Esophagus (tissue), 2 donors: ENCODE data around the gene CDKAL1. TPM values are rescaled to one million over a fixed set of nuclear protein-coding genes. Genes with fewer than 3 reads are reported as not detected.

Experiments
- H3K27ac ChIP-seq, 2 donors: one replicate each; pipeline ENCODE4 v1.5.1; 2013; ENCODE audit warnings: low read depth in 2 of 2, mild to moderate bottlenecking in 2 of 2, inconsistent platforms in 1 of 2, low read length in 1 of 2, moderate library complexity in 1 of 2
- H3K27me3 ChIP-seq, 2 donors: one replicate each; pipeline ENCODE4 v1.6.1; 2013; ENCODE audit warnings: low read length in 2 of 2, control low read depth in 1 of 2, mild to moderate bottlenecking in 1 of 2; ENCODE audit not compliant: insufficient read depth in 2 of 2, control insufficient read depth in 1 of 2
- H3K36me3 ChIP-seq, 2 donors: one replicate each; pipeline ENCODE4 v1.6.1; 2013; ENCODE audit warnings: low read length in 1 of 2; ENCODE audit not compliant: control insufficient read depth in 2 of 2, insufficient read depth in 2 of 2
- H3K4me1 ChIP-seq, 2 donors: one replicate each; pipeline ENCODE4 v1.6.1; 2013; ENCODE audit warnings: low read length in 1 of 2; ENCODE audit not compliant: control insufficient read depth in 2 of 2, insufficient read depth in 2 of 2
- H3K4me3 ChIP-seq, 2 donors: one replicate each; pipeline ENCODE4 v1.5.1; 2013; ENCODE audit warnings: low read length in 2 of 2, mild to moderate bottlenecking in 2 of 2, low read depth in 1 of 2, moderate library complexity in 1 of 2
- H3K9me3 ChIP-seq, 2 donors: one replicate each; pipeline ENCODE4 v1.6.1; 2013; ENCODE audit warnings: mild to moderate bottlenecking in 2 of 2, low read depth in 1 of 2, low read length in 1 of 2, moderate library complexity in 1 of 2; ENCODE audit not compliant: control insufficient read depth in 2 of 2, insufficient read depth in 1 of 2
- WGBS, 2 donors: extraction: QIAGEN DNeasy Blood & Tissue Kit; methylation state at CpG; one replicate each; pipeline ENCODE4 v1.1.7; 2013; 5-methylcytosine and 5-hydroxymethylcytosine counted together
- polyA plus RNA-seq, 2 donors: library from polyadenylated mRNA; stranded (reverse); fragments of 200-250 nt; gene quantifications; one replicate each; pipeline ENCODE4 v1.2.3, GENCODE V29; 2013
- donor health status: healthy with polysubstance abuse.
- donor health status: Bipolar disorder and iron deficiency.

CDKAL1 gene
- polyA plus RNA-seq, 2 donors = 3.5 TPM

DNA sequence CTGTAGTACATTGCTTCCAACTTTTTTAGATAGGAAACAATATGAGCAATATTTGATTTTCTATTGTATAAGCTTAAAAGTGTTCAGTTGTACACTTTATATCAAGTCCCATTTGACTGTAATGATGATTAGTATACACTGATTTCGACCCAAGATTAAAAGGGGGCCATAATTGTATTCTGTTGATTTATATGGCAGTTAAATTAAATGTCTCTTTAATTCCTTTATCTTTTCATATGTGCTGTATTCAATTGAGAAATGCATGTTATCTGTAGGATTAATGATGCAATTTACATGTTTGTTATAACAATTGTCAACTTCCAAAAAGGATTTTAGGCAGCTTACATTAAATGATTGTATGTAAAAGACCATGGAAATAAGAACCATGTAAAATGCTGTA lies 317.5 kb downstream of the CDKAL1 start:
- WGBS, 2 donors = 79 to 80% methylated on average over 1 of the region's 1 CpG

DNA sequence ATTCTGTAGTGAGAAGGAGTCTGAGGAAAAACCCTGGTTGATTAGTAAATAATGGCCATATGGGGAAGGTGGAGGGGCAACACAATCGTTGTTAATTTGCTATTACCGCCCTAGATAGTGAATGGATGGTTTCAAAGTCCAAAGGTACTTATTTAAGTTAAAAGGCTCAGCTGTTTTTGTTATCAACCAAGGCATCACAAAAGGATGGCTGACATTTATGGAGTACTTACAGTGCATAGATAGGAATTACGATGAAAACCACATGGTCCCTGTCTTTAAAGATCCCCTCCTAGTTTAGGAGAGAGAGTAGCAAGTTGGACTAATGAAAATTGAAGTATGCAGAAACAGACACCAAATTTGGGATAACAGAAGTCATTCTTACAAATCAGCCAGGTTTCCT lies 319.6 kb downstream of the CDKAL1 start:
- Histone ChIP-seq H3K36me3 (no peaks in the 10 kb centered on the region), H3K4me1 (no peaks in the 10 kb centered on the region), H3K4me3 (no peak overlapping the region), H3K27ac (no peak overlapping the region), H3K27me3 (no peaks in the 10 kb centered on the region), H3K9me3 (no peaks in the 10 kb centered on the region)
- 80 to 85% methylated on average over 3 of the region's 3 CpGs for WGBS, 2 donors

More for the DNA sequence above, 317.5 kb downstream of the CDKAL1 start:
- no peak overlapping the region for H3K27ac ChIP-seq
- H3K9me3 ChIP-seq = no peaks in the 10 kb centered on the region
- no peaks in the 10 kb centered on the region for H3K4me1 ChIP-seq
- H3K36me3 ChIP-seq = no peaks in the 10 kb centered on the region
- no peak overlapping the region for H3K4me3 ChIP-seq
- no peaks in the 10 kb centered on the region for H3K27me3 ChIP-seq

DNA sequence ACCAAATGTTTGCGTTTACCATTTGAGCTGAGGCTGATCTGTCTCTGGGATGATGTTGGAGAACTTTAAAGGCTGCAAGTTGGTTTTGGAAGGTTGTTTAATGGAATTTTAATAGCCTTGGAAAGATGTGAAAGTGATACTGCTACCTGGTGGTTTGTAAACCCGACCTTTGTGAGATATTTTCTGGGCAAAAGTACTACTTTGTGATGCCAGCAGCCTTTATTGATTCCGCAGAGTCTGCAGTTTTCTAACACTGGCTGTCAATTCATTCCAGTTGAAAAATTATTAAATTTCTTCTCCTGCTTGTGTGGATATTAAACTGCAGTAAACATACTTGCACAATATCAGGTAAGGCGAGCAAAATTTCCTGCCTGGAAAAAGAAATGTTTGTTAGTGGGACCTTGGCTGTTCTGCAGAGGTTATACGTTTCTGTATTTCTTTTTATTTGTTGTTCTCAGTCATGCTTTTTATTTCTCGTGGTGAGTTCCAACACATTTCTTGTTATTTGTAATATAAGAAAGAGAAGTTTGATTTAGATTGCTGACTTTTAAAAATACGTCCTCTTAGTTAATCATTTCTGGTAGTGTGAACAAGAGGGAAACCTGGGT lies 322.5 kb downstream of the CDKAL1 start:
- no peak overlapping the region for H3K4me3 ChIP-seq
- H3K36me3 ChIP-seq = no peaks in the 10 kb centered on the region
- no peak overlapping the region for H3K27ac ChIP-seq
- no peaks in the 10 kb centered on the region for H3K4me1 ChIP-seq
- 79 to 88% methylated on average over 7 of the region's 7 CpGs for WGBS, 2 donors
- no peaks in the 10 kb centered on the region for H3K27me3 ChIP-seq
- no peaks in the 10 kb centered on the region for H3K9me3 ChIP-seq

DNA sequence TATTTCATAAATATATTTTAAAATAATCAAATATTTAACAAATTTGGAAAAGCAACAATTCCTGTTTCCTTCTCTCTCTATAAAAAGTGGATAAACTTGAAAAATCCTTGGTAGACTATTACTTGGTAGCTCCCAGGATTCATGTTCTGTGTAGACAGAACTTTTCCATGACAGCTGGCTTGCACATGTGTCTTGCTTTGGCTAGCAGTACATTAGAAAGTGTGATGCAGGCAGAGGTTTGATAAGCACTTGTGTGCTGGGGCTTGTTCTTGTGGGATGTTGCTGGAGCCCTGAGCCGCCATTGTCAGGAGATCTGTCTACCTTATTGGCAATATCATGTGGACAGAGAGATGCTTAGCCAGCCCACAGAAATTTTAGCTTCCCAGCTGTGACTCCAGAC lies 327.2 kb downstream of the CDKAL1 start:
- Histone ChIP-seq H3K27me3 (no peaks in the 10 kb centered on the region), H3K9me3 (no peaks in the 10 kb centered on the region), H3K4me3 (no peak overlapping the region), H3K4me1 (no peaks in the 10 kb centered on the region), H3K27ac (no peak overlapping the region), H3K36me3 (no peaks in the 10 kb centered on the region)
- 90 to 95% methylated on average over 1 of the region's 1 CpG for WGBS, 2 donors

DNA sequence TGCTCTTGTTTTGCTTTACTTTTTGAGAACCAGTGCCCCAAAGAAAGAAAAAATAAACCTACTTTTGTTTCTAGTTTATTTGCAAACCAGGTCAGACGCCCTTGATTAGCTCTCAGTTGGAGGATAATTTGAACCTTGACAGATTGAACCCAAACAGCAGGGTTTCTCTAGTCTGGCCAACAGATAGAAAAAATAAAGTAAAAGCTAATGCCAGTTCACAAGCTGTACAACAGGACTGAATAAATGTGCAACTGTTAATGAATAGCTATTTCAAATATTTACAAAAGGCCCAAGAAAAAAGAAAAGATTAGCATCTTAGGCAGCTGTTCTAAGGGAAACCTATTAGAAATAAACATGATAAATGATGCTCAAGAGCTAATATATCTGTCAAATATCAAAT lies 331.8 kb downstream of the CDKAL1 start:
- no peaks in the 10 kb centered on the region for H3K9me3 ChIP-seq
- no peak overlapping the region for H3K4me3 ChIP-seq
- no peaks in the 10 kb centered on the region for H3K4me1 ChIP-seq
- H3K27me3 ChIP-seq = no peaks in the 10 kb centered on the region
- H3K36me3 ChIP-seq = no peaks in the 10 kb centered on the region
- no peak overlapping the region for H3K27ac ChIP-seq
- 74 to 87% methylated on average over 1 of the region's 1 CpG for WGBS, 2 donors

DNA sequence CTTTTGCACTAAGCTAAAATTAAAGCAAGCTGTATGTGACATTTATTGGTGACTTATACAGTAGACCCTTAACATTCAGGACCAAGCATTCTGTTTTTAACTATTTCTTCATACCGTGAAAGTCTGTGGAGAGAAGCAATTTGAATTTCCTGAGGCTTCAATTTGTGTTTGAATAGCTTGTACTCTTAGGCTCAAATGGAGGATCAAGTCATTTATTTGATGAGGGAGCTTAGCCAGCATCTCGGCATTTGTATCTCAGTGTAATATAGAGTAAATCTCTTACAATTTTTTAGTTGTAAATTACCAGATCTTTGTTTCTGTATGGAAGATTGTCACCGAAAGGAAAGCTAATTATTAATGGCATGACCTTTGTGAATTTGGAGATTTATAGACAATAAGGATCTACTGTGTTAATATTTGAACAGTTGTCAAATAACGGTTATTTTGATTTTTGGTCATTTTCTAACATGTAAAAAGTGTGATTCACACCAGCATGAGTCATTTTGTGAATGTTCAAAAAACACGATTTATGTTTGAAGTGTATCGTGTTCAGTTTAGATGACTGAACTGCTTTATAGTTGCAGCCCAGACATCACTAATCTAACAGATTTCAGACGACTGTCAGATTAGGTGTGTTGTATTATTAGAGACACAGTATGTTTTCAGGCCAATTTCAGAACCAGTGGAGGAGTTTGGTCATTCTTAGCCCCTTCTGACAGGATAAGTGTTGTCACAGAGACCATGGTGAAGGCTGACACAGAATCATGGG lies 332.9 kb downstream of the CDKAL1 start:
- H3K4me3 ChIP-seq = no peak overlapping the region
- no peaks in the 10 kb centered on the region for H3K9me3 ChIP-seq
- H3K27ac ChIP-seq = no peak overlapping the region
- no peaks in the 10 kb centered on the region for H3K27me3 ChIP-seq
- H3K4me1 ChIP-seq = no peaks in the 10 kb centered on the region
- 67 to 69% methylated on average over 7 of the region's 7 CpGs for WGBS, 2 donors
- H3K36me3 ChIP-seq = no peaks in the 10 kb centered on the region

DNA sequence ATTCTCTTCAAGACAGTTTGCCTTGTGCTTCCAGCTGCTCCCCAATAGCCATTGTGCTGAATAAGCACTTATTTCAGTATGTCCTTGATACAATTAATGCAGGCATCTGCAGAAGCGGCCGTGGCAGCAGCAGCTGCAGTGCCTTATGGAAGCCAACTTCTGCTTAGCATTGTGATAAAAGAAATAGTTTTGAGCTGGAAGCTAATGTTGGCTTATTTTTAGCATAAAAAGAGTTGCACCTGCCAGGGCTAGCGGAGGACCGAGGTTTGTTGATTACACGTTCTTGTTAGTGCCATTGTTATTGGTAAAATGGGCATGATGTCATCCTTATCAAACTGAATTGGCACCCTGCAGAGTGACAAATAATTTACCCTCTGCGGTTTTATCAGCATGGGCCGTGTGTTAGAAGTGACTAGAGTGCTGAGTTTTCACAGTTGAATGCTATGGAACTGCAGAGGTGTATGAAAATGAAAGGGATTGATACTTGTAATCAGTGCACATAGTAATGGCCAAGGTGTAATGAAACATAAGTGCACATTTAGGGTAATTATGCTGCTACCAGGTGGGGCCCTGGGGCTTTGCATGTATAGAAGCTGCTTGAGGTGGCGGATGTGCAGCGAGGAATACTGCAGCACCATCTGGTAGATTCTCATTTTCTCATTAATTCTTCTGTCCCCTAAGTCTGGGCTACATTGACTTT lies 334.3 kb downstream of the CDKAL1 start:
- no peak overlapping the region for H3K27ac ChIP-seq
- no peaks in the 10 kb centered on the region for H3K9me3 ChIP-seq
- no peaks in the 10 kb centered on the region for H3K36me3 ChIP-seq
- 75 to 87% methylated on average over 9 of the region's 9 CpGs for WGBS, 2 donors
- no peaks in the 10 kb centered on the region for H3K4me1 ChIP-seq
- H3K4me3 ChIP-seq = no peak overlapping the region
- no peaks in the 10 kb centered on the region for H3K27me3 ChIP-seq

DNA sequence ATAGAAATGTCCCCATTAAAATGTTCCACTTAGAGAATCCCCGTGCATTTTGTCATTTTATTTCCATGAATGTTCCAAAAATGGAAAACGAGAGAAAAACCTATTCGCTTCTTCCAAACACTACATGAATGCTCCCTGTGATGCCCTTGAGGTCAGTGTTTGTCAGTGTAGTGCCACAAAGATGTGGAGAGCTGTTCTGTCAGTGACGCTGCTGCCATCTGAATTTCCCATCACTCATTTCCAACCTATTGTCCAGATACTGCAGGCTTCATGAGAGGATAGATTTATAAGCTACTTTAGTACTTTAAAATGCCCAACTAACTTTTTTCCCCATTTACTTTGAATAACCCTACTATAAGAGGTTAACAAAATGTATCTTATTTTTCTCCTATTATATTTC lies 335.8 kb downstream of the CDKAL1 start:
- H3K27me3 ChIP-seq = no peaks in the 10 kb centered on the region
- no peaks in the 10 kb centered on the region for H3K36me3 ChIP-seq
- H3K4me1 ChIP-seq = no peaks in the 10 kb centered on the region
- H3K27ac ChIP-seq = no peak overlapping the region
- no peaks in the 10 kb centered on the region for H3K9me3 ChIP-seq
- H3K4me3 ChIP-seq = no peak overlapping the region
- WGBS, 2 donors = 95 to 98% methylated on average over 4 of the region's 4 CpGs

DNA sequence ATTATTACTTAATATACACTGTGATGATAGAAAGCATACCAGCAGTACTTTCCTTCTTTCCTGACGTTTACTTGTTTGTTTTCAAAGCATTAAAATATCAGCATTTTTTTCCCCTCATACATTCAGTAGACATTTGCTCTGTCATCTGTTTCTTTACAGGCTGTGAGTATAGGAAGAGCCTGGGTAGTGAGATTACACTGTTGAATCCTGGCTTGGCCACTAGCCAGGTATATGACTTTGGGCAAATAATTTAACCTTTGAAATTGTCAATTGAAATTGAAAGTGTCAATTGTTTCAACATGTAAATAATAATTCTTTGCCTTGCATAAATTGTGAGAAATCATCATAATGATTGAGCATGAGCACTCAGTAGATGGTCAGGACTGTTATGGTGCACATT lies 336.2 kb downstream of the CDKAL1 start:
- no peaks in the 10 kb centered on the region for H3K36me3 ChIP-seq
- H3K4me3 ChIP-seq = no peak overlapping the region
- H3K4me1 ChIP-seq = no peaks in the 10 kb centered on the region
- H3K27me3 ChIP-seq = no peaks in the 10 kb centered on the region
- no peak overlapping the region for H3K27ac ChIP-seq
- 69 to 84% methylated on average over 1 of the region's 1 CpG for WGBS, 2 donors
- no peaks in the 10 kb centered on the region for H3K9me3 ChIP-seq
